PC-3 (cell line): ENCODE measurements around the gene MROH8. TPM values are rescaled to one million over a fixed set of nuclear protein-coding genes. Genes with fewer than 3 reads are reported as not detected.

Source experiments
- ATAC-seq: fragments of 200-7000 bp; cut with Tn5 transposase; 2 replicates; pipeline ENCODE4 v1.9.1; 2020; ENCODE audit warnings: mild to moderate bottlenecking, moderate library complexity
- BruUV-seq: library from RNA; stranded (reverse); fragments of 400-500 nt; replicated peaks from 2 replicates; lab custom pipeline; 2021; lab: Mats Ljungman, UMichigan
- CTCF ChIA-PET: fragments of 300-600 bp; sonication (Branson Sonifier 250); formaldehyde crosslinking; loops from one replicate; lab custom pipeline; 2022; ENCODE audit warnings: antibody characterized with exemption; lab: Charles Lee
- POLR2A ChIA-PET: fragments of 300-600 bp; sonication (Branson Sonifier 250); formaldehyde crosslinking; loops from one replicate; lab custom pipeline; 2022; ENCODE audit warnings: antibody characterized with exemption; ENCODE audit not compliant: unreplicated experiment; lab: Charles Lee
- DNase-seq: peaks from one replicate; pipeline ENCODE4 v3.0.0-alpha.2; 2015
- H2AFZ ChIP-seq: fragments of 300-600 bp; sonication (generic); 2 replicates; pipeline ENCODE4 v1.6.0; 2016; ENCODE audit warnings: antibody characterized with exemption, low read length
- H3F3A ChIP-seq: fragments of 300-600 bp; sonication (generic); one replicate; pipeline ENCODE4 v1.6.0; 2017; ENCODE audit warnings: antibody characterized with exemption, low read length, control low read depth, mild to moderate bottlenecking; ENCODE audit not compliant: unreplicated experiment
- H3K27ac ChIP-seq: fragments of 300-600 bp; sonication (generic); 2 replicates; pipeline ENCODE4 v1.5.1; 2016; ENCODE audit warnings: mild to moderate bottlenecking, low read length
- H3K27me3 ChIP-seq: fragments of 300-600 bp; sonication (generic); 2 replicates; pipeline ENCODE4 v1.6.1; 2016; ENCODE audit warnings: low read length, mixed read lengths
- H3K36me3 ChIP-seq: fragments of 300-600 bp; sonication (generic); 2 replicates; pipeline ENCODE4 v1.6.1; 2016; ENCODE audit warnings: low read depth, mixed run types, low read length, mixed read lengths
- H3K4me1 ChIP-seq: fragments of 300-600 bp; sonication (generic); 2 replicates; pipeline ENCODE4 v1.5.1; 2016; ENCODE audit warnings: low read length; ENCODE audit not compliant: insufficient read depth
- H3K4me2 ChIP-seq: fragments of 300-600 bp; sonication (generic); 2 replicates; pipeline ENCODE4 v1.6.0; 2016; ENCODE audit warnings: low read length
- H3K4me3 ChIP-seq: fragments of 300-600 bp; sonication (generic); 2 replicates; pipeline ENCODE4 v1.5.1; 2016; ENCODE audit warnings: mild to moderate bottlenecking, low read length, mixed read lengths
- H3K79me2 ChIP-seq: fragments of 300-600 bp; sonication (generic); 2 replicates; pipeline ENCODE4 v1.6.1; 2017; ENCODE audit warnings: low read length, mixed read lengths
- H3K9ac ChIP-seq: fragments of 300-600 bp; sonication (generic); 2 replicates; pipeline ENCODE4 v1.6.0; 2016; ENCODE audit warnings: mild to moderate bottlenecking, low read length
- H3K9me2 ChIP-seq: fragments of 300-600 bp; sonication (generic); replicated peaks from 2 replicates; pipeline ENCODE4 v1.6.1; 2016; ENCODE audit warnings: mixed run types, low read length, mixed read lengths
- H3K9me3 ChIP-seq: fragments of 300-600 bp; sonication (generic); 2 replicates; pipeline ENCODE4 v1.6.1; 2016; ENCODE audit warnings: low read length, mixed read lengths
- H4K20me1 ChIP-seq: fragments of 300-600 bp; sonication (generic); 2 replicates; pipeline ENCODE4 v1.6.1; 2016; ENCODE audit warnings: low read length, mixed read lengths
- EZH2 ChIP-seq: fragments of 300-600 bp; sonication (generic); IDR thresholded peaks from one replicate; pipeline ENCODE4 v1.6.1; 2017; ENCODE audit warnings: antibody characterized with exemption, mild to moderate bottlenecking, low read length; ENCODE audit not compliant: unreplicated experiment
- EZH2phosphoT487 ChIP-seq: fragments of 300-600 bp; sonication (generic); IDR thresholded peaks from 2 replicates; pipeline ENCODE4 v1.6.1; 2018; ENCODE audit warnings: mild to moderate bottlenecking, antibody characterized with exemption, low read length, borderline replicate concordance
- intact Hi-C: fragments of 100-400 bp; cut with micrococcal nuclease; formaldehyde crosslinking; loops from 2 replicates; pipeline ENCODE4 v1.9.0; 2023
- total RNA-seq: library from RNA; depleted of rRNA; stranded (reverse); fragments of >200 nt; gene quantifications from 2 replicates; pipeline ENCODE4 v1.2.3, GENCODE V29; 2014
- TF ChIP-seq, protein P1 (sequence below): fragments of 300-600 bp; sonication (generic); conservative IDR thresholded peaks from 2 replicates; pipeline ENCODE4 v1.5.1; 2017; ENCODE audit warnings: antibody characterized with exemption, low read depth, mild to moderate bottlenecking, low read length

Gene MROH8
- total RNA-seq, 1 experiment from 2014 or later, result 0.98 TPM

DNA sequence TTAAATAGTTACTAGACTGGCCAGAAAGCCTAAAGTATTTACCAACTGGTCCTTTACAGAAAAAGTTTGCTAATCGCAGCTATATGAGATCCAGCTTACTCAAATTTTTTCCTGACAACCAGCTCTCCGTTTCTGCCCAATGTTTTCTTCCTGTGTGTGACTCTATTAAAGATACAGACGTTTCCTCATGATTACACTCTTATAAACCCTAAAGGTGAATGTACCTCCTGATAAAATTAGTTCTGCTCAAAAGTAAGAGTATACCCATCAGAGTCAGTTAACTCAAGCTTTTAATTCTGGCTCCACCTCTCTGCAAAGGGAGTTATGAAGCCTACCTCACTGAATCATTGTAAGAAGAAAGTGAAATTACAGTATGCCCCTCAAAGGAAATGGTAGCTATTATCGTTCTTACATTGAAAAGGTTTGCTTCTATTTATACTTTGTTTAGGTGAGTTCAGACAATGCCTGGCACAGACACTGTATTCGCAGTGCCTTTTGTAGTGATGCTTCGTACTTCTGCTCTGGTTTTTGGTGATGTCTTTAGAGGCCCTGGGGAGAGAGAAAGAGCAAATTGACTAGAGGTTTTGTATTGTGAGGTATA lies 10.2 kb upstream of the MROH8 start:
- H3K4me3 ChIP-seq, result no peak overlapping the region
- no TSS peak for BruUV-seq
- no peaks in the 10 kb centered on the region for H3K27me3 ChIP-seq
- H3K36me3 ChIP-seq, result peaks cover 51% of the 10 kb centered on the region
- H3K4me2 ChIP-seq, result no peak overlapping the region
- peaks cover 5% of the 10 kb centered on the region for H3K4me1 ChIP-seq
- no peak overlapping the region for H3K9ac ChIP-seq
- ChIA-PET POLR2A (no interaction called here), CTCF (no interaction called here)
- ATAC-seq, result no peak
- peaks cover 91% of the 10 kb centered on the region for H3K79me2 ChIP-seq
- H3K9me3 ChIP-seq, result no peaks in the 10 kb centered on the region
- no peak overlapping the region for H2AFZ ChIP-seq
- TF ChIP-seq EZH2 (no peak), EZH2phosphoT487 (no peak)
- TF ChIP-seq, protein P1, sequence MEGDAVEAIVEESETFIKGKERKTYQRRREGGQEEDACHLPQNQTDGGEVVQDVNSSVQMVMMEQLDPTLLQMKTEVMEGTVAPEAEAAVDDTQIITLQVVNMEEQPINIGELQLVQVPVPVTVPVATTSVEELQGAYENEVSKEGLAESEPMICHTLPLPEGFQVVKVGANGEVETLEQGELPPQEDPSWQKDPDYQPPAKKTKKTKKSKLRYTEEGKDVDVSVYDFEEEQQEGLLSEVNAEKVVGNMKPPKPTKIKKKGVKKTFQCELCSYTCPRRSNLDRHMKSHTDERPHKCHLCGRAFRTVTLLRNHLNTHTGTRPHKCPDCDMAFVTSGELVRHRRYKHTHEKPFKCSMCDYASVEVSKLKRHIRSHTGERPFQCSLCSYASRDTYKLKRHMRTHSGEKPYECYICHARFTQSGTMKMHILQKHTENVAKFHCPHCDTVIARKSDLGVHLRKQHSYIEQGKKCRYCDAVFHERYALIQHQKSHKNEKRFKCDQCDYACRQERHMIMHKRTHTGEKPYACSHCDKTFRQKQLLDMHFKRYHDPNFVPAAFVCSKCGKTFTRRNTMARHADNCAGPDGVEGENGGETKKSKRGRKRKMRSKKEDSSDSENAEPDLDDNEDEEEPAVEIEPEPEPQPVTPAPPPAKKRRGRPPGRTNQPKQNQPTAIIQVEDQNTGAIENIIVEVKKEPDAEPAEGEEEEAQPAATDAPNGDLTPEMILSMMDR, result no peak
- no peaks in the 10 kb centered on the region for H3K9me2 ChIP-seq
- no peaks in the 10 kb centered on the region for H3F3A ChIP-seq
- no peak for DNase-seq
- H4K20me1 ChIP-seq, result peaks cover 54% of the 10 kb centered on the region
- H3K27ac ChIP-seq, result no peak overlapping the region
- intact Hi-C loops, result loop anchor here (5.0 kb wide), 1 partner anchor 182 kb away; no protein-coding TSS in a partner anchor

DNA sequence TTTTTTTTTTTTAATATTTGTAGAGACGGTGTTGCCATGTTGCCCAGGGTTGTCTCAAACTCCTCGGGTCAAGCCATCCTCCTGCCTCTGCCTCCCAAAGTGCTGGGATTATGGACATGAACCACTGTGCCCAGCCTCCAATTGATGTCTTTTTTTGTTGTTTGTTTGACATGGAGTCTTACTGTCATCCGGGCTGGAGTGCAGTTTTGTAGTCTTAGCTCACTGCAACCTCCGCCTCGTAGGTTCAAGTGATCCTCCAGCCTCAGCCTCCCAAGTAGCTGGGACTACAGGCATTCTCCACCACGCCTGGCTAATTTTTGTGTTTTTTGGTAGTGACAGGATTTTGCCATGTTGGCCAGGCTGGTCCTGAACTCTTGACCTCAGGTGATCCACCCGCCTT lies 9.4 kb upstream of the MROH8 start:
- ATAC-seq (no peak), DNase-seq (no peak)
- ChIA-PET POLR2A (interaction anchor here (0.5 kb wide), 1 partner anchor 10 kb away, joined by 3 read pairs; the partner anchor contains the start of genes MROH8 and RPN2), CTCF (no interaction called here)
- H4K20me1 ChIP-seq, result peaks cover 54% of the 10 kb centered on the region
- H3K4me1 ChIP-seq, result peaks cover 5% of the 10 kb centered on the region
- no peak overlapping the region for H3K9ac ChIP-seq
- H3K79me2 ChIP-seq, result peaks cover 93% of the 10 kb centered on the region
- peaks cover 56% of the 10 kb centered on the region for H3K36me3 ChIP-seq
- no peaks in the 10 kb centered on the region for H3K9me3 ChIP-seq
- H3K27me3 ChIP-seq, result no peaks in the 10 kb centered on the region
- no peaks in the 10 kb centered on the region for H3K9me2 ChIP-seq
- H3F3A ChIP-seq, result no peaks in the 10 kb centered on the region
- no peak overlapping the region for H3K4me2 ChIP-seq
- no TSS peak for BruUV-seq
- H3K4me3 ChIP-seq, result no peak overlapping the region
- TF ChIP-seq, protein P1, result no peak
- TF ChIP-seq EZH2, result no peak
- TF ChIP-seq EZH2phosphoT487, result no peak
- H2AFZ ChIP-seq, result no peak overlapping the region
- intact Hi-C loops, result no loop called here
- no peak overlapping the region for H3K27ac ChIP-seq

DNA sequence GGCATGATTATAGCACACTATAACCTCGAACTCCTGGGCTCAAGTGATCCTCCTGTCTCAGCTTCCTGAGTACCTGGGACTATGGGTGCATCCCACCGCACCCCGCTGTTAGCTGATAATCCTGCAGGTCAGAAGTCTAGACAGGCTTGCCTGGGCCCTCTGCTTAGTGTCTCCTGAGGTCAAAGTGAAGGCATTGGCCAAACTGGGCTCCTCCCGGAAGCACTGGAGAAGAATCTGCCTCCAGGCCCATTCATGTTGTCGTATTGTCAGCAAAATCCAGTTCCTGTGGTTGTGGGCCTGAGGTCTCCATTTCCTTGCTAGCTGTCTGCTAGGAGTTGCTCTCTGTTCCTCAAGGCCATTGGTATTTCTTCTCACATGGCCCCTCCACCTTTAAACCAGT lies 6.3 kb upstream of the MROH8 start:
- Histone ChIP-seq H3K79me2 (peaks cover 94% of the 10 kb centered on the region), H3K27me3 (no peaks in the 10 kb centered on the region), H3K9me2 (no peaks in the 10 kb centered on the region), H3K9me3 (no peaks in the 10 kb centered on the region), H3K36me3 (peaks cover 61% of the 10 kb centered on the region), H4K20me1 (peaks cover 57% of the 10 kb centered on the region), H3K4me1 (peaks cover 11% of the 10 kb centered on the region), H3K27ac (no peak overlapping the region), H2AFZ (no peak overlapping the region), H3K9ac (no peak overlapping the region), H3K4me2 (no peak overlapping the region), H3K4me3 (no peak overlapping the region), H3F3A (no peaks in the 10 kb centered on the region)
- ChIA-PET CTCF (no interaction called here), POLR2A (no interaction called here)
- no peak for DNase-seq
- no peak for ATAC-seq
- TF ChIP-seq EZH2phosphoT487 (no peak), EZH2 (no peak)
- TF ChIP-seq, protein P1, result no peak
- intact Hi-C loops, result no loop called here
- BruUV-seq, result no TSS peak
